ENCODE measurements around the gene SCUBE1. TPM values are rescaled to one million over a fixed set of nuclear protein-coding genes. Genes with fewer than 3 reads are reported as not detected.

SCUBE1 gene
- total RNA-seq, 1 experiment from 2014 or later, result not detected

DNA sequence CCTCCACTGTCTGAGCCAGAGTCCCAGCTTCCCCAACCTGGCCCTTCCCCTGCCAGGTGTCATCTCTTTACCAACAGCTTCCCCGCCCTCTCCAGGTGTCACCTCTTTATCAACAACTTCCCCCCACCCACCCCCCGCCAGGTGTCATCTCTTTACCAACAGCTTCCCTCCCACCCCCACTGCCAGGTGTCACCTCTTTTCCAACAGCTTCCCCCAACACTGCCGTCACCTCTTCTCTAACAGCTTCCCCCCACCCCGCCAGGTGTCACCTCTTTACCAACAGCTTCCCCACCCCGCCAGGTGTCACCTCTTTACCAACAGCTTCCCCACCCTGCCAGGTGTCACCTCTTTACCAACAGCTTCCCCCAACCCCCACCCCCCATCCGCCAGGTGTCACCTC is 126.4 kb downstream of the SCUBE1 start:
- no peaks in the 10 kb centered on the region for H3K4me1 ChIP-seq (replicated peaks)
- H3K27me3 ChIP-seq (replicated peaks), result no peaks in the 10 kb centered on the region
- no peak overlapping the region for H3K27ac ChIP-seq
- DNase-seq (ENCODE audit: low read depth in 1 of 2, low spot score in 2 of 2), result no peak
- H3K36me3 ChIP-seq, result no peaks in the 10 kb centered on the region
- no peak overlapping the region for H3K4me3 ChIP-seq
- H3K9me3 ChIP-seq (replicated peaks), result no peaks in the 10 kb centered on the region

DNA sequence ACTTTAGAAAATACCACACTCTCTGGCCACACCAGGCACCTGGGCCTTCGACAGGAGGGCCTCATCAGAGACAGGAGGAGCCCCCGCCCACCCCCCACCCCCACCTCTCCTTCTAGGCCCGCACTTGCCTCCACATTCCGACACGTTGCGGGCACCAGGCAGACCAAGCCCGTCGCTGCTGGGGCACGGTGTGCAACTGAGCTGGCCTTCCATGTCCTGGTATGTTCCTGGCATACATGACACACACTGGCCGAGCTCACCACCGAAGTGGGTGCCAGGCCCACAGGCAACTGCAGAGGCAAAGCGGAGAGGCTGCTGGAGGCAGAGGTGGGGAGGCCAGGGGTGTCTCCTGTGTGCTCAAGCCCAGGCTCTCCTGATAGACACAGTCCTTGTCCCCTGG is 129.2 kb downstream of the SCUBE1 start:
- no peak for DNase-seq (ENCODE audit: low read depth in 1 of 2, low spot score in 2 of 2)
- H3K27me3 ChIP-seq (replicated peaks), result no peaks in the 10 kb centered on the region
- no peak overlapping the region for H3K4me3 ChIP-seq
- no peaks in the 10 kb centered on the region for H3K4me1 ChIP-seq (replicated peaks)
- no peaks in the 10 kb centered on the region for H3K36me3 ChIP-seq
- no peak overlapping the region for H3K27ac ChIP-seq
- H3K9me3 ChIP-seq (replicated peaks), result no peaks in the 10 kb centered on the region

DNA sequence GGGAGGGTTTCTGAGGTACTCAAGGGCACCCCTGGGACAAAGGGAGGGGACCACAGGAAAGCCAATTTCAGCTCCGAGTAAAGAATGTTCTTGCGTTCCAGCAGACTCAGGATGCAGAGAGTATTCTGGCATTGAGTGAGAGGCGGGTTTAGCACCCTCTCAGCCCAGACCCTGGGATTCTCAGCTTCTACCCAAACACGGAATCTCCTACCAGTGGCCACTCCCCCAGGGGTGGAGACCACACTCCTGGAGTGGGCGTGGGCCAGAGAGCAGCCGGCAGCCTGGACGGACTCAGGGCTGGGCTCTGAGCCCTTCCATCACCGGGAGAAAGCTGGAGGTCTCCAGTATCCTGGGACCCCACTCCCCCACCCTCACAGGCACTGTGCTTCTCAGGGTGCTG is 130.1 kb downstream of the SCUBE1 start:
- no peak for DNase-seq (ENCODE audit: low read depth in 1 of 2, low spot score in 2 of 2)
- no peak overlapping the region for H3K27ac ChIP-seq
- H3K9me3 ChIP-seq (replicated peaks), result no peaks in the 10 kb centered on the region
- no peaks in the 10 kb centered on the region for H3K4me1 ChIP-seq (replicated peaks)
- H3K36me3 ChIP-seq, result no peaks in the 10 kb centered on the region
- no peak overlapping the region for H3K4me3 ChIP-seq
- no peaks in the 10 kb centered on the region for H3K27me3 ChIP-seq (replicated peaks)

DNA sequence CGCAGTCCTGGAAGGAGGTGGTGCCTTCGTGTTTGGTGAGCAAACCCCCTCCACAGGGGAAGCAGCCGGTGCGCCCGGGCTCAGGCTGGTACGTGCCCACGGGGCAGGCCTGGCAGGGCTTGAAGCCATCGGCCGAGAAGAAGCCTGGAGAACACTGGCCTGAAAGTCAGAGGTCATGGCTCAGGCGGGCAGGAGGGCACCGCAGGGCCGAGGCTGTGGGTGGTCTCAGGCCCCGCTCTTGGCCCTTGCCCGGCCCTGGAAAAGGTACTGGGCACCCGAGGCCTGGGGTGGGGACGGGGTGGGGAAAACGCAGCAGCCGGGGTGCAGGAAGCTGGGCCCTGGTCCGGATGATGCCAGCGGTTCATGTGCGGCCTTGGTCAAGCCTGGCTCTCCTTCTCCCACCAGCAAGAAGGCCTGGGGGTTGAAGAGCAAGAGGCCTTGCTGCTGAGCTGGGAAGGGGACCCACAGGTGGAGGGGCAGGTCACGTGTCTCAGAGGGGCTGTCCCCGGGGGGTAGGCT is 130.7 kb downstream of the SCUBE1 start:
- DNase-seq (ENCODE audit: low read depth in 1 of 2, low spot score in 2 of 2), result no peak
- no peak overlapping the region for H3K27ac ChIP-seq
- H3K27me3 ChIP-seq (replicated peaks), result no peaks in the 10 kb centered on the region
- no peaks in the 10 kb centered on the region for H3K9me3 ChIP-seq (replicated peaks)
- no peaks in the 10 kb centered on the region for H3K4me1 ChIP-seq (replicated peaks)
- H3K36me3 ChIP-seq, result no peaks in the 10 kb centered on the region
- no peak overlapping the region for H3K4me3 ChIP-seq

DNA sequence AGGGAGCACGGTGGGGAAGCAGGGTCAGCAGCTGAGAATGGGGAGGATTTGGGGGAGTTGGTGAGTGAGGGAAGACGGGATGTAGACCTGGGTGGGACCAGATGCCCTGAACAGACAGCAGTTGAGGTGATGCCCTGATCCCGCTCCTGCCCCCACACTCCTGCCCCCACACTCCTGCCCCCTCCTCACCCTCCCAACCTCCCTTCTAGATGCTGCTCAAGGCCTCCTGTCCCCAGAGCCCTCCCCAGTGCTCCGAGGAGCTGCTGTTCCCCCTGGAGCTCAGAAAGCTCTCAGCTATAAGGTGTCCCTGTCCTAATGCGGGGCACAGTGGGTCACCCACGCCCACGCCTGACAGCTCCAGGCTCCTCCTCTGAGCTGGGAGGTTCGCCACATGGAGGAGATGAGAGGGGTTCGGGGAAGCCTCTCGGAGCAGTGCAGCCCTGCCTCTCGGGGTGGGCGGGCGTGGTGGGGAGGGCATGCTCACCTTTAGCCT is 131.2 kb downstream of the SCUBE1 start:
- Histone ChIP-seq H3K27me3 (replicated peaks) (no peaks in the 10 kb centered on the region), H3K9me3 (replicated peaks) (no peaks in the 10 kb centered on the region), H3K36me3 (no peaks in the 10 kb centered on the region), H3K4me3 (no peak overlapping the region), H3K27ac (no peak overlapping the region), H3K4me1 (replicated peaks) (no peaks in the 10 kb centered on the region)
- DNase-seq (ENCODE audit: low read depth in 1 of 2, low spot score in 2 of 2), result no peak

DNA sequence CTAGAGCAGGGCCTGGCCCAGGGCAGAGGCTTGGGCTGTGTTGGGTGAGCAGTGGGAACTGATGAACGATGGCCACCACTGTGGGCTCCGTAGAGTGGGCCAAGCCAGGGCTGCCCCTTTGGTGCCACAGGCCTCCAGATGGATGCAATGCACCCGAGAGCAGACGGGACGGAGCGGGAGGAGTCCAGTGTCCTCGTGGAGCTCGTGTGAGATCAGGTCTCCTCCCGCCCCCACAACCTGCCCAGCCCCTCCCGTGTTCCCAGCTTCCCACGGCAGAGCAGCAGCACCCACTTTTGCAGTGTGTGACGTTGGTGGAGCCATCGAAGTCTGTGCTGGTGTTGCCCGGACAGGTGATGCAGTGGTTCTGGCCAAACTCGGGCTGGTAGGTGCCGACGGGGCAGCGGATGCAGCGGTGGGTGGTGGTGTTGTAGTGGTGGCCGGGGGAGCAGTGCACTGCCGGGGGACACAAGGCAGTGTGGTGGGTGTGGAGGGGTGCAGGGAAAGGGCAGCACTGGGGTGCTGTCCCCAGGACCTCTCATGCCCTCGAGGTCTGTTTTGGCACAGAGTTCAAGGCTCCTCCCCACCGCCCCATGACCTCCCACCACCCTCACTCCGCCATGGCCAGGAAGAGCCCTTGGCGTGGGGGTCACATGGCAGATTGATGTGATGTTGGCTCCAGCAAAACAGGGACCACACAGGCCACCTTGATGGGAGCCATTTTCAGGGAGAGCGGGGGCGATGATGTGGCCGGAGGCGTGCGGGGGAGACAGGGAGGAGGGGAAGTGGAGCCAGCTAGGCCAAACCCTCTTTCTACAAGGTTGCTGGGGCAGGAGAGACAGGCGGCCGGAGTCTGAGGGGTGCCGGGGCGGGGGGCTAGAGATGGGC is 132.3 kb downstream of the SCUBE1 start:
- Histone ChIP-seq H3K9me3 (replicated peaks) (no peaks in the 10 kb centered on the region), H3K27me3 (replicated peaks) (no peaks in the 10 kb centered on the region), H3K4me1 (replicated peaks) (no peaks in the 10 kb centered on the region), H3K27ac (no peak overlapping the region), H3K36me3 (no peaks in the 10 kb centered on the region), H3K4me3 (no peak overlapping the region)
- DNase-seq (ENCODE audit: low read depth in 1 of 2, low spot score in 2 of 2), result no peak

DNA sequence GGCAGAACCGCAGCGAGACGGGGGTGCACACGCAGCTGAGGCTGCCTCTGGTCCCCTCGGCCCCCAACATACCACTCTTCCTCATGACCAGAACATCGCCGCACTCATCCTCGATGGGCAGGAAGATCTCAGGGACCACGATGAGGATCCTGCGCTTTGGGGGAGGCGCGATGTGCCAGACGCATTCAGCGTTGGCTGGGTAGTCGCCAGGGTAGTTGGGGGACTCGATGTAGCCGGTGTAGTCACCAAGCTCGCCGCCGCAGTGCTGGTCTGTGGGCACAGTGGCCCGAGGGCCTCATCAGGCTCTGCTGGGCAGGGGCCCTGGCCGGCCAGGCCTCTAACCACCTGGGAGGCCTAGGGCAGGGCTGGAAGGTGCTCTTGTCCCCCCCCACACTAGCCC is 133.2 kb downstream of the SCUBE1 start:
- H3K4me1 ChIP-seq (replicated peaks), result no peaks in the 10 kb centered on the region
- no peak overlapping the region for H3K4me3 ChIP-seq
- H3K36me3 ChIP-seq, result no peaks in the 10 kb centered on the region
- no peak for DNase-seq (ENCODE audit: low read depth in 1 of 2, low spot score in 2 of 2)
- H3K9me3 ChIP-seq (replicated peaks), result no peaks in the 10 kb centered on the region
- H3K27me3 ChIP-seq (replicated peaks), result no peaks in the 10 kb centered on the region
- no peak overlapping the region for H3K27ac ChIP-seq

DNA sequence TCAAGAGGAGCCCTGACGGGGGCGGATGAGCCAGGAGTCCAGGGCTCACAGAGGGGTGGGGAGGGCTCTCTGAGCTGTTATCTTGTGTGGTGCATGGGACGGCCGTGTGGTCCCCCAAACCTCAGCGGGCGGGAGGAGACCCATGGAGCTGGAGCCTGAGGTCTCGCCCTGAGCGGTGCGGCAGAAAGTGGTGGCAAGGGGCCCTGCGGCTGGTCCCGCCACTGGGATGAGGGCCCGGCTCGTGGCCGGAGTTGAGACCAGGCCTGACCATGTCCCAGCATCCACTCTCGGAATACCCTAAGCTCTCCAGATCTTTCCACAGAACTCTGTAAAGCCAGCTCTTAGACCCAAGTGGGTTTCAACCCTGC is 133.7 kb downstream of the SCUBE1 start:
- no peaks in the 10 kb centered on the region for H3K4me1 ChIP-seq (replicated peaks)
- H3K9me3 ChIP-seq (replicated peaks), result no peaks in the 10 kb centered on the region
- no peak overlapping the region for H3K27ac ChIP-seq
- H3K36me3 ChIP-seq, result no peaks in the 10 kb centered on the region
- DNase-seq (ENCODE audit: low read depth in 1 of 2, low spot score in 2 of 2), result no peak
- H3K4me3 ChIP-seq, result no peak overlapping the region
- H3K27me3 ChIP-seq (replicated peaks), result no peaks in the 10 kb centered on the region

DNA sequence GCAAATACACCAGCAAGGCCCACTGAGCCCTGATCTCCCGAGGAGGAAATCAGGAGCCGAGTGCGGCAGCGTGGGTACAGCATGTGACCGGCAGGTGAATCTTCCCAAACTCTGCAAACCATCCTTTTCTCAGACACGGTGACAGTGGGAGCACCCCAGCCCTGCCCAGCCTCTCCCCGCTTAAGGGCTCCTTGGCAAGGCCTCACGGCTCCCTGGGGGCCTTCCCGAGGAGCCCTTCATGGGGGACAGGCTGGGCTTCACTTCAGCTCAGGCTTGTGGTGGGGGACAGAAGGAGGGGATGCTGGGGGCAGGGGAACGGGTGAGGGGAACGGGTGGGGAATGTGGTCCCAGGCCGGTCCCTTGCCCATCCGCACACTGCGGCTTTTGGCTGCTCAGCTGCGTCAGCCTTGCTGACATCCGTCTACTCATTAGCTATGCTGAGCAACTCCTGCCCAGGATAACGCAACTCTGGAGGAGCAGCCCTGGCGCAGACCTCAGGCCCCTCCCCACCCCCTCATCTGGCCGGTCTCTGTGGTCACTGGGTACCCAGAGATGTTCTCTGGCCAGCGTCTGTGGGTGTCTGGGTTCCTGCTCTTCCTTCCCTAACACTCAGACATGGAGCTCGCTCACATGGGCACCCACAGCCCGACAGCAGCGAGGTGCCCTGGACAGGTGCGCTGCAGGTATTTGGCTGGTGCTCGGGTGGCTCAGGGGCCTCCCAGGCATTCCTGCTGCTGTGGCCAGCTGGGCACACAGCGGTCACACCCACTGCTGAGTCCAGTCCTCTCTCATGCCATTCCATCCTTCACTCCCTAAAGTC is 134.3 kb downstream of the SCUBE1 start:
- Histone ChIP-seq H3K9me3 (replicated peaks) (no peaks in the 10 kb centered on the region), H3K4me3 (no peak overlapping the region), H3K4me1 (replicated peaks) (no peaks in the 10 kb centered on the region), H3K36me3 (no peaks in the 10 kb centered on the region), H3K27ac (no peak overlapping the region), H3K27me3 (replicated peaks) (no peaks in the 10 kb centered on the region)
- DNase-seq (ENCODE audit: low read depth in 1 of 2, low spot score in 2 of 2), result no peak

DNA sequence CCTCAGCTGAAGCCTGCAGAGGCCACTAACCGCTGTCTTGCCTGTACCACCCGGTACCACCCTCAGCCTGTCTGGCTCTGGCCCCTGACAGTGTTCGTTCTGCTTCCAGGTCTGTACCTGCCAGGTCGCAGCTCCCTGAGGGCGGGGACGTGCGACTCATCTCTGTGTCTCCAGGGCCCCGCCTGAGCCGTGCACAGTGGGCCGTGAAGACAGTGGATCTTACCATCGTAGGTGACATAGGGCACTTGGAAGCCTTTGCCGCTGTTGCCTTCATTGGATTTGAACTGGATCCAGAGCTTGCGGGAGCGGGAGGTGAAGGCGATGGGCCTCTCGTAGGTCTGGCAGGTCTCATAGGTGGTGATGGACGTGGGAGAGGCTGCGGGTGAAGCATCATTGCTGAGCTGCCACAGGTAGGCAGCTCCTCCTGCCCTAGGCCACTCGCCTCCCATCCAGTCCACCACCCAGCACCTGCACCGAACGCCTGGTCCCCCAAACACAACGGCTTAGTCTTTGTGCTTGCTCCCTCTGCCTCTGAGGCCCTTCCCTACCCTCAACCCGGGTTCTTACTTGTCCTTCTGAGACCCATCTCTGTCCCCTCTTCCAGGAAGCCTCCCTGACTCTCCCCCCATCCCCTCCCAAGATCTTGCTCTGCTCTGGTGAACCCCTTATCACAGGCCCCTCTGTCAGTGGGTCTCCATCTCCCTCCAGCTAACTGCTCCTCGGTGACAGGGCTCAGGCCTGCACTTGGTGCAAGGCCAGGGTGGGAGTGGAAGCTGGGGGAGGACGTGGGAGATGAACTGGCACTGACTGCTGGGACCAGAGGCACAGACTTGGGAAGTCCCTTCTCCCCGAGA is 135.1 kb downstream of the SCUBE1 start:
- H3K27ac ChIP-seq, result no peak overlapping the region

DNA sequence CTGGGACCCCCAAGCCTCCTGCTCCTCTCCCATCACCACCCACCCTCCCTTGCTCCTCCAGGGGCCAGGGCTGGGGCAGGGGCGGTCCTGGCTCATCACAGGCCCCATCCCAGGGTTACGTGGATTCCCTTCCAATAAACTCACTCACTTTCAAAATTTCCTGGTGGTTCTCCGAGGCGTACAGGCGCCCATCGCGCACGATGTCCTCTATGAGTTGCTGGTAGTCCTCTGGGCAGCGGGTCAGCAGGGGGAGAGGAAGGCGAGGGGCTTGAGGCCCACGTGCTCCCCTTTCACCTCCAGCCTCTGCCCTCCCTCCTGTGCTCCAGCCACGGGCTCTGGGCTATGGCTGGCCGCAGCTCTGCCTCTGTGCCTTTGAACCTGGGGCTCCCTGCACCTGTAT is 135.8 kb downstream of the SCUBE1 start:
- Histone ChIP-seq H3K4me1 (replicated peaks) (no peaks in the 10 kb centered on the region), H3K27ac (no peak overlapping the region), H3K36me3 (no peaks in the 10 kb centered on the region), H3K27me3 (replicated peaks) (no peaks in the 10 kb centered on the region), H3K4me3 (no peak overlapping the region), H3K9me3 (replicated peaks) (no peaks in the 10 kb centered on the region)
- DNase-seq (ENCODE audit: low read depth in 1 of 2, low spot score in 2 of 2), result no peak

More for the DNA sequence above, 135.1 kb downstream of the SCUBE1 start:
- Histone ChIP-seq H3K4me3 (no peak overlapping the region), H3K9me3 (replicated peaks) (no peaks in the 10 kb centered on the region), H3K27me3 (replicated peaks) (no peaks in the 10 kb centered on the region), H3K4me1 (replicated peaks) (no peaks in the 10 kb centered on the region), H3K36me3 (no peaks in the 10 kb centered on the region)
- no peak for DNase-seq (ENCODE audit: low read depth in 1 of 2, low spot score in 2 of 2)

DNA sequence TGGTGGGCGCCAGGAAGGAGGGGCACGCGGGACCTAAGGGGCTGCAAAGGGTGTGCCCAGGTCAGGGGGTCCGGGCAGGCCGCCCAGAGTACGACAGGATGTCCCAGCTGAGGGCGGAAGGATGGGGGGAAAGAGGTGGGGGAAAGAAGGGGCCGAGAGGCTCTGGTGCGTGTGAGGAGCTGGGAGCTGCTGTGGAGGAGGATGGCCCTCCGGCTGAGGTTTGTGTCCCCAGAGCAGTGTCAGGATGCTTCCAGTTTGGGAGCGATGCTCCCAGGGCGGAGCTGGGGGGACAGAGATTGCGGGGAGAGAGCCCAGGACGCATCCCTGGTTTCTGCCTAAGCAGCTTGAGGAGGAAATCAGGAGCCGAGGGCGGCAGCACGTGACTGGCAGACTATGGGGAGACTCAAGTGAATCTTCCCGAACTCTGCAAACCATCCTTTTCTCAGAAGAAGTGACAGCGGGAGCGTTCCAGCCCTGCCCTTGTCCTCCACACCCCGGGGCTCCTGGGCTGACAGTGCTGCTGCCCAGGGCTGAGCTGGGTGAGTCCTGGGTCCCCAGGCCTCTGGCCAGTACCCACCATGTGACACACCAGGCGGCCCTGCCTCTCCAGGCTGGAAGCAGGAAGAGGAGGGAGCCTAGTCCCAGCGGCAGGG is 136.5 kb downstream of the SCUBE1 start:
- DNase-seq (ENCODE audit: low read depth in 1 of 2, low spot score in 2 of 2), result no peak
- Histone ChIP-seq H3K27ac (no peak overlapping the region), H3K9me3 (replicated peaks) (no peaks in the 10 kb centered on the region), H3K4me1 (replicated peaks) (no peaks in the 10 kb centered on the region), H3K36me3 (no peaks in the 10 kb centered on the region), H3K4me3 (no peak overlapping the region), H3K27me3 (replicated peaks) (no peaks in the 10 kb centered on the region)

Data from SJSA1 (cell line).